Ishikawa (cell line): Measurements from ENCODE around the gene REX1BD.

Experiments
- CEBPB ChIP-seq: IDR thresholded peaks from 2 replicates; pipeline ENCODE4 v1.6.1; 2012
- EP300 ChIP-seq: IDR thresholded peaks from 2 replicates; pipeline ENCODE4 v1.6.1; 2012; ENCODE audit warnings: borderline replicate concordance
- FOXM1 ChIP-seq: IDR thresholded peaks from 2 replicates; pipeline ENCODE4 v1.6.1; 2012; ENCODE audit warnings: low read depth, borderline replicate concordance
- MAX ChIP-seq: IDR thresholded peaks from 2 replicates; pipeline ENCODE4 v1.6.1; 2012
- RAD21 ChIP-seq: IDR thresholded peaks from 2 replicates; pipeline ENCODE4 v1.6.1; 2012; ENCODE audit warnings: low read depth
- REST ChIP-seq: IDR thresholded peaks from 2 replicates; pipeline ENCODE4 v1.6.1; 2012; ENCODE audit warnings: low read depth, mild to moderate bottlenecking

GRCh38 chr19:18605196-18605545 lies 16.6 kb downstream of the REX1BD start:
- TF ChIP-seq EP300 (no peak), REST (no peak), RAD21 (no peak), MAX (no peak), FOXM1 (no peak), CEBPB (no peak)
